Coronary artery (tissue), 2 donors: Measurements from ENCODE around the gene PEPD.

Experiments
- DNase-seq: peaks from one replicate; pipeline ENCODE4 v3.0.0-alpha.2; 2017; ENCODE audit warnings: low spot score
- H3K27ac ChIP-seq, 2 donors: fragments of 200-600 bp; sonication (generic); one replicate each; pipeline ENCODE4 v1.5.1; 2016 to 2019
- H3K4me3 ChIP-seq: fragments of 200-600 bp; sonication (generic); 2 replicates; pipeline ENCODE4 v1.5.1; 2016; ENCODE audit warnings: mild to moderate bottlenecking, moderate library complexity
- CTCF ChIP-seq: fragments of 200-600 bp; sonication (generic); IDR thresholded peaks from one replicate; pipeline ENCODE4 v1.5.1; 2019; ENCODE audit warnings: antibody characterized with exemption

The PEPD gene

GRCh38 chr19:33428627-33429125 lies 92.9 kb downstream of the PEPD start:
- no peak overlapping the region for H3K27ac ChIP-seq
- TF ChIP-seq CTCF: no peak
- DNase-seq: no peak
- H3K4me3 ChIP-seq: no peak overlapping the region

GRCh38 chr19:33427801-33428626 lies 93.6 kb downstream of the PEPD start:
- no peak overlapping the region for H3K27ac ChIP-seq
- H3K4me3 ChIP-seq: no peak overlapping the region
- TF ChIP-seq CTCF: no peak
- DNase-seq: no peak

- no peak overlapping the region for H3K27ac ChIP-seq
- H3K4me3 ChIP-seq: no peak overlapping the region
- TF ChIP-seq CTCF: no peak
- DNase-seq: no peak
Observed at GRCh38 chr19:33426621-33427361, 94.8 kb downstream of the PEPD start.

- no peak for TF ChIP-seq CTCF
- DNase-seq: no peak
- H3K27ac ChIP-seq: no peak overlapping the region
- no peak overlapping the region for H3K4me3 ChIP-seq
Observed at GRCh38 chr19:33424181-33424580, 97.4 kb downstream of the PEPD start.

GRCh38 chr19:33422369-33423180 lies 99.0 kb downstream of the PEPD start:
- Histone ChIP-seq H3K27ac (no peak overlapping the region), H3K4me3 (no peak overlapping the region)
- DNase-seq: no peak
- no peak for TF ChIP-seq CTCF

- DNase-seq: no peak
- Histone ChIP-seq H3K27ac (no peak overlapping the region), H3K4me3 (no peak overlapping the region)
- TF ChIP-seq CTCF: no peak
Observed at GRCh38 chr19:33421368-33421767, 100.2 kb downstream of the PEPD start.
